Measurements from ENCODE around the gene KCNK5. TPM values are rescaled to one million over a fixed set of nuclear protein-coding genes. Genes with fewer than 3 reads are reported as not detected.

Gene KCNK5
- total RNA-seq, 1 experiment from 2014 or later = 19.8 TPM

- H3K4me3 Mint-ChIP-seq (ENCODE audit: unreplicated experiment) = no peak overlapping the region
- no peak for DNase-seq
- no peaks in the 10 kb centered on the region for H3K27me3 Mint-ChIP-seq (ENCODE audit: insufficient read depth, unreplicated experiment)
- H3K27ac Mint-ChIP-seq (ENCODE audit: unreplicated experiment) = peak overlapping the region; percentile 45
- Histone ChIP-seq H3K4me3 (ENCODE audit: low read depth, low read length) (no peak overlapping the region), H3K36me3 (ENCODE audit: control insufficient read depth, insufficient read depth, low read length) (no peaks in the 10 kb centered on the region; the same call in 1 of the 2 replicates), H3K4me1 (peaks cover 68% of the 10 kb centered on the region), H3K27me3 (replicated peaks; ENCODE audit: control insufficient read depth, insufficient read depth, low read length) (no peaks in the 10 kb centered on the region), H3K9me3 (no peaks in the 10 kb centered on the region)
- POLR2A ChIA-PET = no interaction called here
- peaks cover 27% of the 10 kb centered on the region for H3K36me3 Mint-ChIP-seq (ENCODE audit: insufficient read depth, unreplicated experiment)
- BruUV-seq (replicated peaks) = no TSS peak
- intact Hi-C loops (cut with micrococcal nuclease; ENCODE audit: unreplicated experiment) = no loop called here
- TF ChIP-seq, protein P1, sequence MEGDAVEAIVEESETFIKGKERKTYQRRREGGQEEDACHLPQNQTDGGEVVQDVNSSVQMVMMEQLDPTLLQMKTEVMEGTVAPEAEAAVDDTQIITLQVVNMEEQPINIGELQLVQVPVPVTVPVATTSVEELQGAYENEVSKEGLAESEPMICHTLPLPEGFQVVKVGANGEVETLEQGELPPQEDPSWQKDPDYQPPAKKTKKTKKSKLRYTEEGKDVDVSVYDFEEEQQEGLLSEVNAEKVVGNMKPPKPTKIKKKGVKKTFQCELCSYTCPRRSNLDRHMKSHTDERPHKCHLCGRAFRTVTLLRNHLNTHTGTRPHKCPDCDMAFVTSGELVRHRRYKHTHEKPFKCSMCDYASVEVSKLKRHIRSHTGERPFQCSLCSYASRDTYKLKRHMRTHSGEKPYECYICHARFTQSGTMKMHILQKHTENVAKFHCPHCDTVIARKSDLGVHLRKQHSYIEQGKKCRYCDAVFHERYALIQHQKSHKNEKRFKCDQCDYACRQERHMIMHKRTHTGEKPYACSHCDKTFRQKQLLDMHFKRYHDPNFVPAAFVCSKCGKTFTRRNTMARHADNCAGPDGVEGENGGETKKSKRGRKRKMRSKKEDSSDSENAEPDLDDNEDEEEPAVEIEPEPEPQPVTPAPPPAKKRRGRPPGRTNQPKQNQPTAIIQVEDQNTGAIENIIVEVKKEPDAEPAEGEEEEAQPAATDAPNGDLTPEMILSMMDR (IDR thresholded peaks at IDR 0.05; ENCODE audit: insufficient read depth in 1 of 2, low read depth in 1 of 2, low read length in 1 of 2, severe bottlenecking in 1 of 2, unreplicated experiment in 1 of 2) = no peak
- CTCF ChIA-PET = no interaction called here
- H3K9me3 Mint-ChIP-seq (ENCODE audit: unreplicated experiment) = no peaks in the 10 kb centered on the region
- peaks cover 38% of the 10 kb centered on the region for H3K4me1 Mint-ChIP-seq (ENCODE audit: low read depth, unreplicated experiment)
These were observed 18.8 kb downstream of the KCNK5 start for GRCh38 chr6:39210450-39210849.

- Mint-ChIP-seq H3K36me3 (ENCODE audit: insufficient read depth, unreplicated experiment) (peaks cover 27% of the 10 kb centered on the region), H3K9me3 (ENCODE audit: unreplicated experiment) (no peaks in the 10 kb centered on the region), H3K4me3 (ENCODE audit: unreplicated experiment) (no peak overlapping the region), H3K4me1 (ENCODE audit: low read depth, unreplicated experiment) (peaks cover 42% of the 10 kb centered on the region), H3K27me3 (ENCODE audit: insufficient read depth, unreplicated experiment) (no peaks in the 10 kb centered on the region), H3K27ac (ENCODE audit: unreplicated experiment) (peak overlapping the region; percentile 45)
- Histone ChIP-seq H3K4me3 (ENCODE audit: low read depth, low read length) (no peak overlapping the region), H3K36me3 (ENCODE audit: control insufficient read depth, insufficient read depth, low read length) (no peaks in the 10 kb centered on the region; the same call in 1 of the 2 replicates), H3K4me1 (peaks cover 68% of the 10 kb centered on the region), H3K27me3 (replicated peaks; ENCODE audit: control insufficient read depth, insufficient read depth, low read length) (no peaks in the 10 kb centered on the region), H3K9me3 (no peaks in the 10 kb centered on the region)
- DNase-seq = no peak
- no TSS peak for BruUV-seq (replicated peaks)
- CTCF ChIA-PET = no interaction called here
- intact Hi-C loops (cut with micrococcal nuclease; ENCODE audit: unreplicated experiment) = loop anchor here (2.0 kb wide), 1 partner anchor 19 kb away; the partner anchor contains the start of gene KCNK5
- TF ChIP-seq, protein P1 (IDR thresholded peaks at IDR 0.05; ENCODE audit: insufficient read depth in 1 of 2, low read depth in 1 of 2, low read length in 1 of 2, severe bottlenecking in 1 of 2, unreplicated experiment in 1 of 2) = no peak
- POLR2A ChIA-PET = no interaction called here
These were observed 19.4 kb downstream of the KCNK5 start for GRCh38 chr6:39209911-39210310.

- H3K27ac Mint-ChIP-seq (ENCODE audit: unreplicated experiment) = peak overlapping the region; percentile 45
- Histone ChIP-seq H3K4me1 (peaks cover 71% of the 10 kb centered on the region), H3K36me3 (ENCODE audit: control insufficient read depth, insufficient read depth, low read length) (peaks cover 1% of the 10 kb centered on the region; the same call in 1 of the 2 replicates), H3K27me3 (replicated peaks; ENCODE audit: control insufficient read depth, insufficient read depth, low read length) (no peaks in the 10 kb centered on the region), H3K4me3 (ENCODE audit: low read depth, low read length) (no peak overlapping the region), H3K9me3 (no peaks in the 10 kb centered on the region)
- H3K36me3 Mint-ChIP-seq (ENCODE audit: insufficient read depth, unreplicated experiment) = peaks cover 29% of the 10 kb centered on the region
- no peaks in the 10 kb centered on the region for H3K27me3 Mint-ChIP-seq (ENCODE audit: insufficient read depth, unreplicated experiment)
- DNase-seq = no peak
- H3K9me3 Mint-ChIP-seq (ENCODE audit: unreplicated experiment) = no peaks in the 10 kb centered on the region
- H3K4me3 Mint-ChIP-seq (ENCODE audit: unreplicated experiment) = no peak overlapping the region
- no TSS peak for BruUV-seq (replicated peaks)
- intact Hi-C loops (cut with micrococcal nuclease; ENCODE audit: unreplicated experiment) = loop anchor here (2.0 kb wide), 1 partner anchor 19 kb away; the partner anchor contains the start of gene KCNK5
- peaks cover 46% of the 10 kb centered on the region for H3K4me1 Mint-ChIP-seq (ENCODE audit: low read depth, unreplicated experiment)
- POLR2A ChIA-PET = no interaction called here
- TF ChIP-seq, protein P1 (IDR thresholded peaks at IDR 0.05; ENCODE audit: insufficient read depth in 1 of 2, low read depth in 1 of 2, low read length in 1 of 2, severe bottlenecking in 1 of 2, unreplicated experiment in 1 of 2) = no peak
- CTCF ChIA-PET = no interaction called here
These were observed 19.9 kb downstream of the KCNK5 start for GRCh38 chr6:39209360-39209811.

Measured in Caco-2 (cell line).